RWPE2 (cell line): ENCODE data around the gene OR2AG1.

ENCODE experiments used
- ATAC-seq: fragments of 200-7000 bp; cut with Tn5 transposase; 3 replicates; pipeline ENCODE4 v1.9.1; 2021; ENCODE audit warnings: low read depth
- DNase-seq: peaks from one replicate; pipeline ENCODE4 v3.0.0-alpha.2; 2020; ENCODE audit warnings: low spot score
- H3K27ac ChIP-seq: fragments of 450-650 bp; 2 replicates; pipeline ENCODE4 v1.5.1; 2017; ENCODE audit warnings: mild to moderate bottlenecking; ENCODE audit not compliant: poor library complexity, severe bottlenecking
- H3K27me3 ChIP-seq: fragments of 250-450 bp; sonication (Bioruptor Pico); 2 replicates; pipeline ENCODE4 v1.5.1; 2021; ENCODE audit warnings: mild to moderate bottlenecking, moderate library complexity; ENCODE audit not compliant: insufficient read depth, poor library complexity, severe bottlenecking
- H3K36me3 ChIP-seq: fragments of 250-450 bp; sonication (Bioruptor Pico); 2 replicates; pipeline ENCODE4 v1.5.1; 2020; ENCODE audit warnings: low read depth, mild to moderate bottlenecking, moderate library complexity
- H3K4me1 ChIP-seq: fragments of 250-450 bp; sonication (Bioruptor Pico); 2 replicates; pipeline ENCODE4 v1.5.1; 2021; ENCODE audit warnings: mild to moderate bottlenecking, moderate library complexity; ENCODE audit not compliant: insufficient read depth, poor library complexity, severe bottlenecking
- H3K4me3 ChIP-seq: fragments of 250-450 bp; sonication (Bioruptor Pico); 2 replicates; pipeline ENCODE4 v1.5.1; 2021; ENCODE audit warnings: mild to moderate bottlenecking, moderate library complexity; ENCODE audit not compliant: severe bottlenecking
- H3K9me3 ChIP-seq: fragments of 250-450 bp; sonication (Bioruptor Pico); 2 replicates; pipeline ENCODE4 v1.5.1; 2021; ENCODE audit warnings: mild to moderate bottlenecking, moderate library complexity; ENCODE audit not compliant: severe bottlenecking
- TF ChIP-seq, protein P1 (sequence below): fragments of 450-650 bp; IDR thresholded peaks from one replicate; pipeline ENCODE4 v1.5.1; 2017; ENCODE audit warnings: mild to moderate bottlenecking, moderate library complexity; ENCODE audit not compliant: poor library complexity, severe bottlenecking

The OR2AG1 gene, protein sequence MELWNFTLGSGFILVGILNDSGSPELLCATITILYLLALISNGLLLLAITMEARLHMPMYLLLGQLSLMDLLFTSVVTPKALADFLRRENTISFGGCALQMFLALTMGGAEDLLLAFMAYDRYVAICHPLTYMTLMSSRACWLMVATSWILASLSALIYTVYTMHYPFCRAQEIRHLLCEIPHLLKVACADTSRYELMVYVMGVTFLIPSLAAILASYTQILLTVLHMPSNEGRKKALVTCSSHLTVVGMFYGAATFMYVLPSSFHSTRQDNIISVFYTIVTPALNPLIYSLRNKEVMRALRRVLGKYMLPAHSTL

DNA sequence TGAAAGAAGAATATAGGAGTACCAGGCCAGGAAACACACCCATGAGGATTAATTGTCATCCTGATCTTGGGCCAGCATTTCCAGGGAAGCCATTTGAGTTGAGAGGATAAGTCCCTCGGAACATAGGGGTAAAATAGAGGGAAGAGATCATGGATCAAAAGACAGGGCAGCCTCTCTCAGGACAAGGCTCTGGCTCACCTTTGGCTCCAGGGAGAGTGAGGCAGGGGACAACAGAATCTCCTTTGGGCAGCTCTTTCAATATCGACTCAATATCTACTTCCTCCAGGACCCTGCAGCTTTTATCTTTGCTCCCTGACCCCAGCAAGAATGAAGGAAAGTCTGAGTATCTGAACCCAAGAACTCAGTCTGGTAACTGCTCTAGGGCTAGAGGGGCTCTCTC lies at the start of gene OR2AG1:
TSS of gene OR2AG1 (plus strand) at position 301 of the 400 bp plus-strand sequence. CDS start 2,018 bp downstream, outside the sequence.
- H3K9me3 ChIP-seq, result no peaks in the 10 kb centered on the region
- TF ChIP-seq, protein P1, sequence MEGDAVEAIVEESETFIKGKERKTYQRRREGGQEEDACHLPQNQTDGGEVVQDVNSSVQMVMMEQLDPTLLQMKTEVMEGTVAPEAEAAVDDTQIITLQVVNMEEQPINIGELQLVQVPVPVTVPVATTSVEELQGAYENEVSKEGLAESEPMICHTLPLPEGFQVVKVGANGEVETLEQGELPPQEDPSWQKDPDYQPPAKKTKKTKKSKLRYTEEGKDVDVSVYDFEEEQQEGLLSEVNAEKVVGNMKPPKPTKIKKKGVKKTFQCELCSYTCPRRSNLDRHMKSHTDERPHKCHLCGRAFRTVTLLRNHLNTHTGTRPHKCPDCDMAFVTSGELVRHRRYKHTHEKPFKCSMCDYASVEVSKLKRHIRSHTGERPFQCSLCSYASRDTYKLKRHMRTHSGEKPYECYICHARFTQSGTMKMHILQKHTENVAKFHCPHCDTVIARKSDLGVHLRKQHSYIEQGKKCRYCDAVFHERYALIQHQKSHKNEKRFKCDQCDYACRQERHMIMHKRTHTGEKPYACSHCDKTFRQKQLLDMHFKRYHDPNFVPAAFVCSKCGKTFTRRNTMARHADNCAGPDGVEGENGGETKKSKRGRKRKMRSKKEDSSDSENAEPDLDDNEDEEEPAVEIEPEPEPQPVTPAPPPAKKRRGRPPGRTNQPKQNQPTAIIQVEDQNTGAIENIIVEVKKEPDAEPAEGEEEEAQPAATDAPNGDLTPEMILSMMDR, result no peak
- H3K4me1 ChIP-seq, result no peaks in the 10 kb centered on the region
- no peaks in the 10 kb centered on the region for H3K36me3 ChIP-seq
- ATAC-seq (no peak), DNase-seq (no peak)
- H3K27ac ChIP-seq, result no peak within 1 kb of the TSS
- no peak within 1 kb of the TSS for H3K4me3 ChIP-seq
- H3K27me3 ChIP-seq, result no peaks in the 10 kb centered on the region

DNA sequence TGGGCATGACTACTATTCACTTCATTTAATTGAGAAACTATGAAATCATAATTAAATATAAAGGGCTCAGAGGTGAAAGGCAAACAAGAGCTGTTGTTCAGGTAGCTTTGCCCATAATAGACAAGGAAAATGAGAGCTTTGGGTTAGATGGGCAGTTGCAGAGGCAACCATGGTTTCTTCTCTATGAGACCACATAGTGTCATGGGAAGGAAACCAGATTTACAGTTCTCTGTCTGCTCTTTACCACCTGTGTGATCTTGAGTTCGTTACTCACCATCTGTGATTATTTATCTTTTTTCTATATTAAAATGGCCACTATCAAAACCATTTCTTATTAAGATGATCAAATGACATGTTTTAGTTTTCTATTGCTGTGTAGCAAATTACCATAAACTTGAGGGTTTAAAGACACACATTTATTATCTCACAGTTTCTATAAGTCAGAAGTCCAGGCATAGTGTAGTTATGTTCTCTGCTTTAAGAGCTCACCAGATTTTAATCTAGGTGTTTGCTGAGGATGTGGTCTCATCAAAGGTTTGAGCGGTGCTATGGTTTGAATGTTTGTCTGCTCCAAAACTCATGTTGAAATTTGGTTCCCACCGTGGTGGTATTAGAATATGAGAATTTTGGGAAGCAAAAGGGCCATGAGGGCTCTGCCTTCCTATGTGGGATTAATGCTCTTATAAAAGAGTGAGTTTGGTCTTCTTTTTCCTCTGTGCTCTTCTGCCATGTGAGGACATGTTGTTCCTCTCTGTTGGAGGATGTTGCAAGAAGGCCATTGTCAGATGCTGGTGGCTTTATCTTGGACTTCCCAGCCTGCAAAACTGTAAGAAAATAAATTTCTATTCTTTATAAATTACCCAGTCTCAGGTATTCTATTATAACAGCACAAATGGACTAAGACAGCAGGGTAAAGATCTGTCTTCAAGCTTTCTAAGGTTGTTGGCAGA lies 49.2 kb upstream of the OR2AG1 start:
- H3K4me1 ChIP-seq, result no peaks in the 10 kb centered on the region

DNA sequence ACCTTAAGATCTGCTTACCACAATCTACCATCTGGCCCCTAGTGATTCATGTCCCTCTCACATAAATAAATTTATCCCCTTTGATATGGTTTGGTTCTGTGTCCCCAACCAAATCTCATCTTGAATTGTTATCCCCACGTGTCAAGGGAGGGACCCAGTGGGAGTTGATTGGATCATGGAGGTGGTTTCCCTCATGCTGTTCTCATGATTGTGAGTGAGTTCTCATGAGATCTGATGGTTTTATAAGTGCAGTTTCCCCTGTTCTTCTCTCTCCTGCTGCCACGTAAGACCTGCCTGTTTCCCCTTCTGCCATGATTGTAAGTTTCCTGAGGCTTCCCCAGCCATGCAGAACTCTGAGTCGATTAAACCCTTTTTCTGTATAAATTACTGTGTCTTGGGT lies 48.2 kb upstream of the OR2AG1 start:
- DNase-seq (no peak), ATAC-seq (no peak)
- Histone ChIP-seq H3K9me3 (no peaks in the 10 kb centered on the region), H3K4me1 (no peaks in the 10 kb centered on the region), H3K36me3 (no peaks in the 10 kb centered on the region), H3K27ac (no peak overlapping the region), H3K27me3 (peaks cover 2% of the 10 kb centered on the region), H3K4me3 (no peak overlapping the region)
- TF ChIP-seq, protein P1, result no peak

More for the DNA sequence above, 49.2 kb upstream of the OR2AG1 start:
- peaks cover 2% of the 10 kb centered on the region for H3K27me3 ChIP-seq
- no peak for DNase-seq
- H3K4me3 ChIP-seq, result no peak overlapping the region
- H3K9me3 ChIP-seq, result no peaks in the 10 kb centered on the region
- TF ChIP-seq, protein P1, result no peak
- H3K27ac ChIP-seq, result no peak overlapping the region
- H3K36me3 ChIP-seq, result no peaks in the 10 kb centered on the region
- ATAC-seq, result no peak

DNA sequence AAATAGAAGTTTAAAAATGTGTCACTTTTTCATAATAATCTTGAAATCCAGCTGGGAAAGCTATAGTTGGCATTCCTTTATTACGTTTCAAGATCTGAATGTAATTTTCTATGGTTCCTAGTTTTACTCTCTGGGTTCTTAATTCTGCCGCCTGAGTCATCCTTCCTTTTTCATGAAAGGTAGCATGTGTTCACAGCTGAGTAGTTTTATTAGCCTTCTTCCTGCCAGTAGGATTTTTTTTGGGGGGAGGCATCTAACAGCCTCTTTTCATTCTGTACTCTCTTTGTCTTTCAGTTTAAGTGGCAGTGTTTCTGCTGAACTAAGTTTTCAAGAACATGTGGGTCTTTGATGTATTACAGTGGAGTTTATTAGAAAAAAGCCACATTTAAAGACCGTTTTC lies 47.5 kb upstream of the OR2AG1 start:
- H3K27me3 ChIP-seq, result peaks cover 2% of the 10 kb centered on the region
- H3K9me3 ChIP-seq, result no peaks in the 10 kb centered on the region
- ATAC-seq, result no peak
- H3K27ac ChIP-seq, result no peak overlapping the region
- H3K4me1 ChIP-seq, result no peaks in the 10 kb centered on the region
- H3K4me3 ChIP-seq, result no peak overlapping the region
- DNase-seq, result no peak
- H3K36me3 ChIP-seq, result no peaks in the 10 kb centered on the region
- TF ChIP-seq, protein P1, result no peak
